ENCODE results near the gene C2orf68.

C2orf68 gene

DNA sequence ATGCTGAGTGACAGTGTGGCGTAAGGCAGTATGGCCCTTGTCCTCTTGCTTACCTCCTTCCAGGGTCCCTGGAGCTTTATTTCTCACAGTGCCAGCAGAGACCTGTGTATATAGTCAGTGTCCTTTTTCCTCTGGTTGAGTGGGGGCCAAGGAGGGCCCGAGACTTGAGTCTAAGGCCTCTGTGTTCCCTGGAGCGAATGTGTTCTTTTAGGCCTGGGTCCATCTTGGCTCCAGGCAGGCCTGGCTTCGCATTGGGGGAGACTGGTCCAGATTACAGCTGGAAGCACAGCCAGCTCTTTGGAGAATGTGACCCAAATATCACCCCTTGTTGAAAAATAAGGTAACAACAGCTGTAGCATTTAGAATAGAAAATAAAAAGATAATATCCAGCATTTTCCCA, 22.7 kb downstream of the C2orf68 start:
- no peaks in the 10 kb centered on the region for H3K36me3 ChIP-seq (ENCODE audit: low read length)
- no peak overlapping the region for H2AFZ ChIP-seq (ENCODE audit: low read depth, low read length, severe bottlenecking)
- H3K27me3 ChIP-seq (ENCODE audit: low read length) = no peaks in the 10 kb centered on the region
- H3K27ac ChIP-seq (ENCODE audit: low read depth, low read length) = no peak overlapping the region
- no peak overlapping the region for H3K4me2 ChIP-seq (ENCODE audit: low read depth, low read length, poor library complexity, severe bottlenecking)
- H4K20me1 ChIP-seq (ENCODE audit: low read depth, low read length) = no peaks in the 10 kb centered on the region
- H3K9ac ChIP-seq (ENCODE audit: low read length) = no peak overlapping the region
- H3F3A ChIP-seq (ENCODE audit: insufficient read depth) = no peaks in the 10 kb centered on the region
- TF ChIP-seq EZH2phosphoT487 (conservative IDR thresholded peaks at IDR 0.05; ENCODE audit: low read length) (no peak), CTCF (IDR thresholded peaks at IDR 0.05; ENCODE audit: insufficient read depth, low read length, poor library complexity, severe bottlenecking) (no peak)
- H3K4me3 ChIP-seq (ENCODE audit: insufficient read depth, low read length, poor library complexity, severe bottlenecking) = no peak overlapping the region
- no peaks in the 10 kb centered on the region for H3K9me3 ChIP-seq (ENCODE audit: insufficient read depth, low read length)
- no peaks in the 10 kb centered on the region for H3K79me2 ChIP-seq (ENCODE audit: insufficient read depth, low read length)
- no peaks in the 10 kb centered on the region for H3K9me2 ChIP-seq (replicated peaks; ENCODE audit: insufficient read depth, low read length)

DNA sequence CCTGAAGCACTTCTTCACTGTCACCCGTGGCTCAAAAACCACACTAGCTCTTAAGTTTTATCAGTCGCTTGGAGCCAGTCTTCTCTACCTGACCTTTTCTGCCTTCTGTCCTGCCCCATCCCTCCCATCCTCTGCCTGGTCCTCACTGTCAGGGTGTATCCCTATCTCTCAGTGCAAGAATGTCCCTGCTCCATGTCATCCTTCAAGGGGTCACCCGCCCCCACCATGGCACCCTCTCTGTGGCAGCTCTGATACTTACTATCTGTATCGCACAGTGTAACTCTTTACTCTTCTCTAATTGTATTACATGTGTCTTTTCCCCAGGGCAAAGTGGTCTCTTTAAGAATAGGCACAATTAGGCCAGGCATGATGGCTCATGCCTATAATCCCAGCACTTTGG, 23.2 kb downstream of the C2orf68 start:
- Histone ChIP-seq H3K4me3 (ENCODE audit: insufficient read depth, low read length, poor library complexity, severe bottlenecking) (no peak overlapping the region), H3K36me3 (ENCODE audit: low read length) (no peaks in the 10 kb centered on the region), H3K27me3 (ENCODE audit: low read length) (no peaks in the 10 kb centered on the region), H3K79me2 (ENCODE audit: insufficient read depth, low read length) (no peaks in the 10 kb centered on the region), H3F3A (ENCODE audit: insufficient read depth) (no peaks in the 10 kb centered on the region), H4K20me1 (ENCODE audit: low read depth, low read length) (no peaks in the 10 kb centered on the region), H3K9ac (ENCODE audit: low read length) (no peak overlapping the region), H3K4me2 (ENCODE audit: low read depth, low read length, poor library complexity, severe bottlenecking) (no peak overlapping the region), H2AFZ (ENCODE audit: low read depth, low read length, severe bottlenecking) (no peak overlapping the region), H3K9me2 (replicated peaks; ENCODE audit: insufficient read depth, low read length) (no peaks in the 10 kb centered on the region), H3K27ac (ENCODE audit: low read depth, low read length) (no peak overlapping the region), H3K9me3 (ENCODE audit: insufficient read depth, low read length) (no peaks in the 10 kb centered on the region)
- TF ChIP-seq EZH2phosphoT487 (conservative IDR thresholded peaks at IDR 0.05; ENCODE audit: low read length) (no peak), CTCF (IDR thresholded peaks at IDR 0.05; ENCODE audit: insufficient read depth, low read length, poor library complexity, severe bottlenecking) (no peak)

DNA sequence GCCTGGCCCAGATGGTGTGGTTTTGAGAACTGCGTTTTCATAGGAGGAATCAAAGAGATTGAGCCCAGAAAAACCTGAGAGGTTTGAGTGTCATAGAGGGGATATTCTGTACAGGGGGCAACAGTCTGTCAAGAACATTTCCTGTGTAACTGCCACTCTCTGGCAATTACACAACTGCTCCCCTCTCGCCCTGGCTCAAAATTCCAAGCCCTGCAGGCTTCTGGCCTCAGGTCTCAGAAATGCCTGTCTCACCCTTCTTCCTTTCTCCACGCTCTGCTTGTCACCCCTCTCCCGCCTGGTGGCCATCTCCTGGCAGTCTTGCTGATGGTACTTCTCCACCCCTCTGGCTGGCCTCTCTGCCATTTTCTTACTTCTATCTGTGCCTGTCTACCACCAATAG, 23.6 kb downstream of the C2orf68 start:
- Histone ChIP-seq H3K4me2 (ENCODE audit: low read depth, low read length, poor library complexity, severe bottlenecking) (no peak overlapping the region), H3K79me2 (ENCODE audit: insufficient read depth, low read length) (no peaks in the 10 kb centered on the region), H3K36me3 (ENCODE audit: low read length) (no peaks in the 10 kb centered on the region), H3K27ac (ENCODE audit: low read depth, low read length) (no peak overlapping the region), H3K4me3 (ENCODE audit: insufficient read depth, low read length, poor library complexity, severe bottlenecking) (no peak overlapping the region), H3F3A (ENCODE audit: insufficient read depth) (no peaks in the 10 kb centered on the region), H3K9me2 (replicated peaks; ENCODE audit: insufficient read depth, low read length) (no peaks in the 10 kb centered on the region), H3K9me3 (ENCODE audit: insufficient read depth, low read length) (no peaks in the 10 kb centered on the region), H4K20me1 (ENCODE audit: low read depth, low read length) (no peaks in the 10 kb centered on the region), H2AFZ (ENCODE audit: low read depth, low read length, severe bottlenecking) (no peak overlapping the region), H3K27me3 (ENCODE audit: low read length) (no peaks in the 10 kb centered on the region), H3K9ac (ENCODE audit: low read length) (no peak overlapping the region)
- TF ChIP-seq CTCF (IDR thresholded peaks at IDR 0.05; ENCODE audit: insufficient read depth, low read length, poor library complexity, severe bottlenecking) = no peak
- TF ChIP-seq EZH2phosphoT487 (conservative IDR thresholded peaks at IDR 0.05; ENCODE audit: low read length) = no peak

DNA sequence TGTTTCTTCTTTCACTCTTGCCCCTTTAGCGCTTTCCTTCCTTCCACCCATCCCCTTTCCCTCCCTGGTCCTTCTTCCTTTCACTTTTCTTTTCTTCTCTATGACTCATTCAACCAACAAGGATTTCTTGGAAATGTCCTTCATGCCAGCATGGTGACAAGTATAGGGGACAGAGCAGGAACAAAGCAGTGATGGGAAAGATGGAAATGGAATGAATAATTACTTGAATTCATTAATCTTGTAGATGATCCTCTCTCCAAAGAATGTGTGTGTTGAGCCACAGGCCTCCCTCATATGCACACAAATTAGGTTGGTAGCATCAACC, 26.1 kb downstream of the C2orf68 start:
- H3K36me3 ChIP-seq (ENCODE audit: low read length) = no peaks in the 10 kb centered on the region
- no peak overlapping the region for H3K4me3 ChIP-seq (ENCODE audit: insufficient read depth, low read length, poor library complexity, severe bottlenecking)
- no peaks in the 10 kb centered on the region for H3K9me3 ChIP-seq (ENCODE audit: insufficient read depth, low read length)
- H2AFZ ChIP-seq (ENCODE audit: low read depth, low read length, severe bottlenecking) = no peak overlapping the region
- no peaks in the 10 kb centered on the region for H3F3A ChIP-seq (ENCODE audit: insufficient read depth)
- no peaks in the 10 kb centered on the region for H3K9me2 ChIP-seq (replicated peaks; ENCODE audit: insufficient read depth, low read length)
- no peak overlapping the region for H3K9ac ChIP-seq (ENCODE audit: low read length)
- no peaks in the 10 kb centered on the region for H3K79me2 ChIP-seq (ENCODE audit: insufficient read depth, low read length)
- H3K4me2 ChIP-seq (ENCODE audit: low read depth, low read length, poor library complexity, severe bottlenecking) = no peak overlapping the region
- TF ChIP-seq EZH2phosphoT487 (conservative IDR thresholded peaks at IDR 0.05; ENCODE audit: low read length) (no peak), CTCF (IDR thresholded peaks at IDR 0.05; ENCODE audit: insufficient read depth, low read length, poor library complexity, severe bottlenecking) (no peak)
- no peaks in the 10 kb centered on the region for H3K27me3 ChIP-seq (ENCODE audit: low read length)
- H3K27ac ChIP-seq (ENCODE audit: low read depth, low read length) = no peak overlapping the region
- H4K20me1 ChIP-seq (ENCODE audit: low read depth, low read length) = no peaks in the 10 kb centered on the region

Measured in SU-DHL-6 (cell line).